Measurements from ENCODE around the gene TLCD2. TPM values are rescaled to one million over a fixed set of nuclear protein-coding genes. Genes with fewer than 3 reads are reported as not detected.

Gene TLCD2
- total and polyA plus RNA-seq, 9 of the 15 experiments (the other 6 are each of a cell fraction or from before 2014, with no cell fraction given) = 0.10 to 0.89 (median 0.58) TPM

DNA sequence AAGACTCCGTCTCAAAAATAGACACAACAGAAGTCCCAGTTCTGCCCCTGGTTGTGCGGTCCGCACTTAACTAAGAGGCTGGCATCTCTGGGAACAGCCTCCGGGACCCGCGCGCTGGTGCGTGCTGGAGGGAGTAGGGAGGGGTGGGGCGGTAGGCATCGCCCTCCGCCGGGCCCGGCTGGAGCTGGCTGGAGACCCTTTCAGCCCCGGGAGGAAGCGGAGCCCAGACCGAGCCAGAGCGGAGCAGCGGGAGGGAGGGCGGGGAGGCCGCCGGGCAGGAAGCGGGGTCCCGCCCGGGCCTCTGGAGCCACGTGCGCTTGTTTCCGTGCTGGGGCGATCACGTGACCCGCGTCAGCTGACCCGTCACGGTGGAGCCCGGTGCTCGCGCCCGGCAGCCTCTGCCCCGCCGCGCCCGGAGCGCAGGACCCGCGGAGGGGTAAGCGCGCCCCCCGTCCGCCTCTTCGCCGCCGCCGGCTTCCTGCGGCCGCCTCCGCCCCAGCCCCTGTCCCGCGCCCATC lies 14.2 kb upstream of the TLCD2 start, which contains the start of gene WDR81 (continued):
- TF ChIP-seq, protein P1, sequence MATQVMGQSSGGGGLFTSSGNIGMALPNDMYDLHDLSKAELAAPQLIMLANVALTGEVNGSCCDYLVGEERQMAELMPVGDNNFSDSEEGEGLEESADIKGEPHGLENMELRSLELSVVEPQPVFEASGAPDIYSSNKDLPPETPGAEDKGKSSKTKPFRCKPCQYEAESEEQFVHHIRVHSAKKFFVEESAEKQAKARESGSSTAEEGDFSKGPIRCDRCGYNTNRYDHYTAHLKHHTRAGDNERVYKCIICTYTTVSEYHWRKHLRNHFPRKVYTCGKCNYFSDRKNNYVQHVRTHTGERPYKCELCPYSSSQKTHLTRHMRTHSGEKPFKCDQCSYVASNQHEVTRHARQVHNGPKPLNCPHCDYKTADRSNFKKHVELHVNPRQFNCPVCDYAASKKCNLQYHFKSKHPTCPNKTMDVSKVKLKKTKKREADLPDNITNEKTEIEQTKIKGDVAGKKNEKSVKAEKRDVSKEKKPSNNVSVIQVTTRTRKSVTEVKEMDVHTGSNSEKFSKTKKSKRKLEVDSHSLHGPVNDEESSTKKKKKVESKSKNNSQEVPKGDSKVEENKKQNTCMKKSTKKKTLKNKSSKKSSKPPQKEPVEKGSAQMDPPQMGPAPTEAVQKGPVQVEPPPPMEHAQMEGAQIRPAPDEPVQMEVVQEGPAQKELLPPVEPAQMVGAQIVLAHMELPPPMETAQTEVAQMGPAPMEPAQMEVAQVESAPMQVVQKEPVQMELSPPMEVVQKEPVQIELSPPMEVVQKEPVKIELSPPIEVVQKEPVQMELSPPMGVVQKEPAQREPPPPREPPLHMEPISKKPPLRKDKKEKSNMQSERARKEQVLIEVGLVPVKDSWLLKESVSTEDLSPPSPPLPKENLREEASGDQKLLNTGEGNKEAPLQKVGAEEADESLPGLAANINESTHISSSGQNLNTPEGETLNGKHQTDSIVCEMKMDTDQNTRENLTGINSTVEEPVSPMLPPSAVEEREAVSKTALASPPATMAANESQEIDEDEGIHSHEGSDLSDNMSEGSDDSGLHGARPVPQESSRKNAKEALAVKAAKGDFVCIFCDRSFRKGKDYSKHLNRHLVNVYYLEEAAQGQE (IDR thresholded peaks at IDR 0.05; ENCODE audit: borderline replicate concordance) = peak; percentile 85
- TF ChIP-seq, protein P1 (CRISPR knock-in tag; IDR thresholded peaks at IDR 0.05; ENCODE audit: low read depth) = no peak
- no peak for TF ChIP-seq ZFP30 (CRISPR knock-in tag; IDR thresholded peaks at IDR 0.05; ENCODE audit: borderline replicate concordance)
- TF ChIP-seq PCBP1 (IDR thresholded peaks at IDR 0.05; ENCODE audit: low read depth, low read length, poor library complexity, severe bottlenecking) = peak; percentile 21
- TF ChIP-seq ERF (CRISPR knock-in tag; IDR thresholded peaks at IDR 0.05) = no peak
- TF ChIP-seq ZZZ3 (IDR thresholded peaks at IDR 0.05) = no peak
- TF ChIP-seq, protein P2, sequence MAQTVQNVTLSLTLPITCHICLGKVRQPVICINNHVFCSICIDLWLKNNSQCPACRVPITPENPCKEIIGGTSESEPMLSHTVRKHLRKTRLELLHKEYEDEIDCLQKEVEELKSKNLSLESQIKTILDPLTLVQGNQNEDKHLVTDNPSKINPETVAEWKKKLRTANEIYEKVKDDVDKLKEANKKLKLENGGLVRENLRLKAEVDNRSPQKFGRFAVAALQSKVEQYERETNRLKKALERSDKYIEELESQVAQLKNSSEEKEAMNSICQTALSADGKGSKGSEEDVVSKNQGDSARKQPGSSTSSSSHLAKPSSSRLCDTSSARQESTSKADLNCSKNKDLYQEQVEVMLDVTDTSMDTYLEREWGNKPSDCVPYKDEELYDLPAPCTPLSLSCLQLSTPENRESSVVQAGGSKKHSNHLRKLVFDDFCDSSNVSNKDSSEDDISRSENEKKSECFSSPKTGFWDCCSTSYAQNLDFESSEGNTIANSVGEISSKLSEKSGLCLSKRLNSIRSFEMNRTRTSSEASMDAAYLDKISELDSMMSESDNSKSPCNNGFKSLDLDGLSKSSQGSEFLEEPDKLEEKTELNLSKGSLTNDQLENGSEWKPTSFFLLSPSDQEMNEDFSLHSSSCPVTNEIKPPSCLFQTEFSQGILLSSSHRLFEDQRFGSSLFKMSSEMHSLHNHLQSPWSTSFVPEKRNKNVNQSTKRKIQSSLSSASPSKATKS (CRISPR knock-in tag; IDR thresholded peaks at IDR 0.05) = no peak
- peak; percentile 43; the same call in 1 of the 2 replicates for TF ChIP-seq MXI1 (IDR thresholded peaks at IDR 0.05; ENCODE audit: low read depth, low read length)
- TF ChIP-seq CBX3 (IDR thresholded peaks at IDR 0.05; ENCODE audit: borderline replicate concordance in 1 of 2, low read length in 2 of 2) = no peak
- TF ChIP-seq ZNF324 (CRISPR knock-in tag; IDR thresholded peaks at IDR 0.05) = no peak
- no peak for TF ChIP-seq HDAC6 (IDR thresholded peaks at IDR 0.05; ENCODE audit: low read depth, low read length)
- TF ChIP-seq CBFA2T2 (conservative IDR thresholded peaks at IDR 0.05) = peak; percentile 84
- no peak for TF ChIP-seq CAMTA2 (CRISPR knock-in tag; conservative IDR thresholded peaks at IDR 0.05)
- no peak for TF ChIP-seq TBP (optimal IDR thresholded peaks at IDR 0.05; ENCODE audit: low read depth, low read length)
- TF ChIP-seq ZNF263 (CRISPR knock-in tag; IDR thresholded peaks at IDR 0.05; ENCODE audit: borderline replicate concordance) = no peak
- TF ChIP-seq, protein P3, sequence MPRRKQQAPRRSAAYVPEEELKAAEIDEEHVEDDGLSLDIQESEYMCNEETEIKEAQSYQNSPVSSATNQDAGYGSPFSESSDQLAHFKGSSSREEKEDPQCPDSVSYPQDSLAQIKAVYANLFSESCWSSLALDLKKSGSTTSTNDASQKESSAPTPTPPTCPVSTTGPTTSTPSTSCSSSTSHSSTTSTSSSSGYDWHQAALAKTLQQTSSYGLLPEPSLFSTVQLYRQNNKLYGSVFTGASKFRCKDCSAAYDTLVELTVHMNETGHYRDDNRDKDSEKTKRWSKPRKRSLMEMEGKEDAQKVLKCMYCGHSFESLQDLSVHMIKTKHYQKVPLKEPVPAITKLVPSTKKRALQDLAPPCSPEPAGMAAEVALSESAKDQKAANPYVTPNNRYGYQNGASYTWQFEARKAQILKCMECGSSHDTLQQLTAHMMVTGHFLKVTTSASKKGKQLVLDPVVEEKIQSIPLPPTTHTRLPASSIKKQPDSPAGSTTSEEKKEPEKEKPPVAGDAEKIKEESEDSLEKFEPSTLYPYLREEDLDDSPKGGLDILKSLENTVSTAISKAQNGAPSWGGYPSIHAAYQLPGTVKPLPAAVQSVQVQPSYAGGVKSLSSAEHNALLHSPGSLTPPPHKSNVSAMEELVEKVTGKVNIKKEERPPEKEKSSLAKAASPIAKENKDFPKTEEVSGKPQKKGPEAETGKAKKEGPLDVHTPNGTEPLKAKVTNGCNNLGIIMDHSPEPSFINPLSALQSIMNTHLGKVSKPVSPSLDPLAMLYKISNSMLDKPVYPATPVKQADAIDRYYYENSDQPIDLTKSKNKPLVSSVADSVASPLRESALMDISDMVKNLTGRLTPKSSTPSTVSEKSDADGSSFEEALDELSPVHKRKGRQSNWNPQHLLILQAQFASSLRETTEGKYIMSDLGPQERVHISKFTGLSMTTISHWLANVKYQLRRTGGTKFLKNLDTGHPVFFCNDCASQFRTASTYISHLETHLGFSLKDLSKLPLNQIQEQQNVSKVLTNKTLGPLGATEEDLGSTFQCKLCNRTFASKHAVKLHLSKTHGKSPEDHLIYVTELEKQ (CRISPR knock-in tag; IDR thresholded peaks at IDR 0.05) = no peak
